HG02763 (cell line): ENCODE data around the gene ROM1.
"Not testable (repeated sequence)": the region's sequence is repeated elsewhere in the genome, so short reads cannot be mapped to it uniquely, and the experiment has no call there.

Source experiments
- ATAC-seq: cut with Tn5 transposase; IDR thresholded peaks from one replicate; pipeline ENCODE4 v1.9.1; 2021; ENCODE audit warnings: mild to moderate bottlenecking, moderate library complexity; ENCODE audit not compliant: unreplicated experiment

ROM1 gene

GRCh38 chr11:62585356-62585755 lies 27.7 kb upstream of the ROM1 start:
- not testable (repeated sequence) for ATAC-seq

DNA sequence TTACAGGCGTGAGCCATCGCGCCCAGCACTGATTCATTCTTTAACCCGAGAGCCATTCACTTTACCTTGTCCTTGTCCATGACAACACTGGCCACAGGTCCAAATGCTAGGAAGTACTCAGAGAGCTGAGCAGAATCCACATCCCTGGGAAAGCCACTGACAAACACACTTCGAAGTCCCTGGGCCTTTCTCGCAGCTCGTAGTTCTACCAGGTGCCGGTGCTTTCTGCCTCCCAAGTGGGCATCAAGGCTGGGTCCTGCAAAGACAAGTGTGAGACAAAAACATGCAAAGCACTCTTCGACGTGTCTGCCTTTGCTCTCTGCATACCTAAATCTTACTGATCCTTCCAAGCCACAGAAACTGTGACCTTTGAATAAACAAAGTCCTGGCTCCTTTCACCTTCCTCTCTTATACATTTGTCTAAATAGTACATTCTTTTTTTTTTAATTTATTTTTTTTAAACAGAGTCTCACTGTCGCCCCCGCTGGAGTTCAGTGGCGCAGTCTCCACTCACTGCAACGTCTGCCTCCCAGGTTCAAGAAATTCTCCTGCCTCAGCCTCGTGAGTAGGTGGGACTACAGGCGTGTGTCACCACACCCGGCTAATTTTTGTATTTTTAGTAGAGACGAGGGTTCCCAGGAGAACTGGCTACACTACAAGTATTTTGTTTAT lies 24.0 kb upstream of the ROM1 start:
- ATAC-seq, result no peak

DNA sequence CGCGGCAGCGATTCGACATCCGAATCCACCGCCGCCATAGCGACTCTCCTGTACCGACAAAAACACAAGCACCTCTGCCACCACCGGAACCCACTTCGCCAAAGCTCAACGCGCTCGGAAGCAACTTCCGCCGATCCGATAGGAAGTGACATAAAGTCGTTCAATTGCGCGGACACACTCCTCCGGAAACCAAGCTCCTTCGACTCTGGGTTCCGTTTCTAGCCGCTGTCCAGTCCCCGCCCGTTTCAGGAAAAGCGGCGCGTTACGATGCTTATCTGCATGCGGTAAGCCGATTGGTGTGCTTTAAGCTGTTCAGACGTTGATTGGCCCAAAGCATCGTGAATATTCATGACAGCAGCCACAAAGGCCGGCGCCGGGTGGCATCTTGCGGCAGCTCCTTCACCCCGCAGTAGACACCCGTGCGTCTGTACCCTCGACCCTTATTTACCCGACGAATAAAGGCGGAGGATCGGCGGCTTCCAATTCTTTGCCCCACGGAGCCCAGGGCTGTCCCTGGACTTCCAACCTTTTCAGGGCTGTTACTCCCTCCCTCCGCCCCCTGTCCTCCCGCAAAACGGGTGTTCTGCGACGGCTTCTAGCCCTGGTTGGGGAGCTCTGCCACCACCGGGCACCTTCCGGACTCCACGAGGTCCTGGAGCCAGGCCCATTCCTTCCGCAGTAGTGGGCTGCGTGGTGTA lies 21.5 kb upstream of the ROM1 start, which contains the start of gene TUT1:
Gene TUT1, minus strand, starts transcription at position 76 of the 698 bp plus-strand sequence. Its CDS starts 38 bp downstream, at position 38.
- ATAC-seq, result peak; percentile 87

GRCh38 chr11:62592146-62592815 lies 20.8 kb upstream of the ROM1 start:
- no peak for ATAC-seq

DNA sequence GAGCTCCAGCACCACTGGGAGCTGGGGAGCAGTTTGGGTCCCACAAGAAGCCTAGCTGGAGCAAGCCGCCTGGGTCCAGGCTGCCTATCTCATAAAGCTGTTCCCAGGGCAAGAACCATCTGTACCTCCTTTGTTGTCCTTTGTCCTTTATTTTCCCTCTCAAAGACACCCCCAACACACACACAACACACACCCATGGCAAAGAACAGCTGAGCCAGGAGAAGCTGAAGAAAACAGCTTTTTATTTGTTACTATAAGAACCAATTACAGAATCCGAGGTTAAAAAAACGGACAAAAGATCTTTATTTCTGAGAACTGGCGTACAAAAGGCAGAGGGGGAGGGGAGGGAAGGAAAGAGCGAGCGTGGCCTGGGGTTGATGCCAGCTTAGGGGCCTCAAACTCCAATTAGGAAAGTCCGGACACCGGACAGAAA lies 20.1 kb upstream of the ROM1 start:
- no peak for ATAC-seq

DNA sequence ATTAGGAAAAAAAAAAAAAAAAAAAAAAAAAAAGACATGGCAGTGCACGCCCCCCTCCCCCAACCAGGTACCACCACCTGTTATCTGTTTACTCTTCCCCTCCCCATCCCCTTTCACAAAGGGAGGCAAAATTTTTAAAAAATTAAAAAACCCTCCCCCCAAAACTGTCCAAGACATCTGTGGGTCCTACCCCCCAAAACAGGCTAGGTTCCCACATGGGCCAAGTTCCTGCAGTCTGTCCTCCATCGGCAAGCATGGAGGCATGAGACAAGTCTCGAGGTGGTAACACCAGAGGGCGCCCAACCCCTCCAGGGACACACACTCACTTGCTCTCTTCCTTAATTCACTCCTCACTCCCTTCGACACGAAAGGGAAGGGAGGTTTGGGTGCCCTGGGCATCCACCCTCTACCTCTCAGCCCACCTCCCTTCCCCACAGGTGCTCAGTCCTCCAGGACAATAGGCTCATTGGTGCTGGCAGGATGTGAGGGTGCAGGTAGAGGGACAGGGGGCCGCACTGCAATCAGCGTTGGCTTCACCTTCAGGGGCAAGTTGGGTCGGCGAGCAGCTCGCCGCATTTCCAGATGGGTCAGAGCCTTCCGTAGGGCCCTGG lies 19.5 kb upstream of the ROM1 start:
- no peak for ATAC-seq

DNA sequence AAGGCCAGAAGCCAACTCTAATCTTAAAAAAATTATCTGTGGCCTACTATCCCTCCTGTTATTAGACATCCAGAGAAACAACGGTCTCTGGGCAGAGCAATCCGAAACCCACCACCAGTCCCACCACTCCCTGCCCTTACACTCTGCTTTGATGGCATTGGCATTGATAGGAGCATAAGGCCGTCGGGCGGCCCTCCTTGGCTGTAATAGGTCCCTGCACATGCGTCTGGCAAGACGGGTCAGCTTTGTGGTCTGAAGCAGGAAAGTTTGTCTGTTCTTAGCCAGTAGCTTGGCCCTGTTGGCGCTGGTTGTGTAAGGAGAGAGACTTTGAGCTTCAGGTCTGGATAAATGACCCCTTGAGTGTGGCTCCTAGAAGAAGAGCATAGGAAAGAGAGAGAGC lies 17.9 kb upstream of the ROM1 start:
- ATAC-seq, result no peak

GRCh38 chr11:62599069-62599696 lies 13.9 kb upstream of the ROM1 start:
- peak; percentile 40 for ATAC-seq

- ATAC-seq, result no peak
Measured at GRCh38 chr11:62599901-62600300, 13.2 kb upstream of the ROM1 start.

DNA sequence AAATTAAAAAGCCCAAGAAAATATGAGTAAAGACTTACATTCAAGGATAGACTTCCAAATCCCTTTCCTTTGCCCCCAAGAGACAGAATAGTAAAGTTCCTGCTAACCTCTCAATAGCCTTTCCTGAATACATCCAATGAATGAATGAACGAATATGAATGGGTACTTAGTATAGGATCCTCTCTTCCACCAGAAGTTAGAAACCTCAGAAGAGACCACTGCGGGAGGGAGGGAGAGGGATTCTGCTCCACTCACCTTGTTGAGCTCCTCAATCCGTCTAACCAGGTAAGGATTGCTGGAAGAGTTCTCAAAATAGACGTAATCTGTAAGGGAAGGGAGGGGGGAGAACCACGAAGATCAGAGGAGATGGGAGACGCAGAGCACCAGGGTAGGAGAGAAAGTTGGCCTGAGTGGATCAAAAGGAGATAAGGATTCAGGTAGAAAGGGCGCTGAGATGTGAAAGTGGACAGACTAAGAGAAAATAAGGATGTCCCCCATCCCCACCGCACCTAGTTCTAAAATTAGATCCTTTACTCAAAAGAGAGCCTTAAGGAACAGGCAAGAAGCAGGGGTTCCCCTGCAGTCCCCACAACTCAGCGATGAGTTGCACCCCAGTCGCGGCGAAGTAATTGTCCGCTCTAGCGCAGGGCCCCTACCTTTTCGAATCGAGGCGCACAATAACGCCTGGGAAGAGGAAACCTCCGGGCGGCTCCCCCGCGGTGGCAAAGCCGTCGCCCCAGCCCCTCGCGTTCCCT lies 12.5 kb upstream of the ROM1 start:
- no peak for ATAC-seq

DNA sequence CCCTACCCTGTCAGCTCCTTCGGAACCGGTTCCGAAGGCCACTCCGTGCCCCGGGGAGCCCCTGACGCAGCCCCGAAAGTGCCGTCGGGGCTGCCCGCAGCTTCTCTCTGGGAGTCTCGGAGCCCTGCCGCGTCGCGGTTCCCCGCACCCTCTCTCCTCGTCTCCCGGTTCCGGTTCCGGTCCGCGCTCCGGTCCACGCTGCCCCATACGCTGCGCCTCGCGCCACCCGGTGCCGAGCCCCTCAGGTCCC lies 12.0 kb upstream of the ROM1 start:
- peak; percentile 11 for ATAC-seq

GRCh38 chr11:62601372-62602140 lies 11.5 kb upstream of the ROM1 start, which contains the start of gene MTA2:
Gene MTA2, minus strand, starts transcription at chr11:62601865. Its CDS starts 415 bp downstream, at chr11:62601450.
- ATAC-seq, result peak; percentile 75

GRCh38 chr11:62602141-62603071 lies 10.7 kb upstream of the ROM1 start:
- ATAC-seq, result no peak

DNA sequence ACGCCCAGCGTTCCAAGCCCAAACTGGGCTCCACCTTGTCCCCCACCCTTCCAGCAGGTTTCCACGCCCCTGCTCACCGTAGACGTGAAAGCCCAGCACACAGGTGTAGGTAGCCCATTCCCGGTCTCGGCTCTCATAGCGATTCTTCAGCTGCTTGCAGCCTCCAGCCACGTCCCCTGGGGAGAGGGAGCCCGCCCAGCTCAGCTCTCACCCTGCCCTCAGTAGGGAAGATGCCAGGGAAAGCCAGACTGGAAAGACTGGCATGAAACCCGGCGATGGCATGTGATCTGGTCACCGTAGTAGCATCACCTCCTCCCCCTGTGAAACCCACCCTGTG lies 10.0 kb upstream of the ROM1 start:
- ATAC-seq, result no peak

GRCh38 chr11:62603776-62604299 lies 9.2 kb upstream of the ROM1 start:
- ATAC-seq, result no peak

GRCh38 chr11:62604460-62605120 lies 8.5 kb upstream of the ROM1 start:
- no peak for ATAC-seq

DNA sequence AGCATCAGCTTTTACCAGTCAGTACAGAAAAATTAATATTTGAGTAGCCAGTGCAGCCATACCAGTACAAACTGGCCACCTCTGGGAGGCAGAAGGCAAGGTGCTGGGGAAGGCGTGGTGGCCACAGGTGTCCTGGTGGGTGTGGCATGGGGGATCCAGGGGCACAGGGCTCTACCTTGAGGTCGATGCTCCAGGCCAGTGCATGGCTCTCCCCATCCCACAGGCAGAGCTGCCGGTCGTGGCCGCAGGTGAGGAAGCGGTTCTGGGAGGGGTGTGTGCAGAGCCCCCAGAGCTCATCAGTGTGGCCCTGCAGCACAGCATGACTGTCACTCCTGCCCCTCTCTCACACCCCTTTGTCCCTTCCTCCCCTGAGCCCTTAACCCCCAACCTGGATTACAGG lies 7.6 kb upstream of the ROM1 start:
- no peak for ATAC-seq

GRCh38 chr11:62605902-62606301 lies 7.2 kb upstream of the ROM1 start:
- ATAC-seq, result no peak
